Lower leg skin (tissue), 3 donors: ENCODE results near the gene FAM228B.

Experiments used
- POLR2A ChIP-seq, 2 donors: fragments of 450-650 bp; IDR thresholded peaks; one replicate each; pipeline ENCODE4 v1.6.1; 2016 to 2017; ENCODE audit warnings: antibody characterized with exemption in 2 of 2, mild to moderate bottlenecking in 1 of 2, moderate library complexity in 1 of 2
- TF ChIP-seq, protein P1 (sequence below), 3 donors: fragments of 450-650 bp; IDR thresholded peaks; one replicate each; pipeline ENCODE4 v1.5.1; 2016; ENCODE audit warnings: antibody characterized with exemption in 3 of 3, mild to moderate bottlenecking in 3 of 3, moderate library complexity in 2 of 3

DNA sequence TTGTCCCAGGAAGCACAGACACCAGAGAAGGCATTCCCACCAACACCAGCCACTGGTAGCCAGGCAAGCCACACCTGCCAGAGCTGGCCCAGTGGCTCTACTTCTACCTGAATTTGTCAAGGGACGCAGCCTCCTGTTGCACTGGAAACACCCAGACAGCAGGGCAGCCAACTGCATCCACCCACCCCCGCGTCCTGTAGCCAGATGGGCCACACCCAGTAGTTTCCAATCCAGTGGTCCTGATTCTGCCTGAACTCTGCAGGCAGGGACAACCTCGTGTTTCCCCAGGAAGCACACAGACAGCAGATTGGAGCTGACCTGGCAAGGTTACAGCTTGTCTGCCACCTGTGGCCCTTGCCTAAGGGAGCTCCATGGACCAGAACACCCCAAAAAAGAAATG lies 18.4 kb upstream of the FAM228B start:
- TF ChIP-seq, protein P1, sequence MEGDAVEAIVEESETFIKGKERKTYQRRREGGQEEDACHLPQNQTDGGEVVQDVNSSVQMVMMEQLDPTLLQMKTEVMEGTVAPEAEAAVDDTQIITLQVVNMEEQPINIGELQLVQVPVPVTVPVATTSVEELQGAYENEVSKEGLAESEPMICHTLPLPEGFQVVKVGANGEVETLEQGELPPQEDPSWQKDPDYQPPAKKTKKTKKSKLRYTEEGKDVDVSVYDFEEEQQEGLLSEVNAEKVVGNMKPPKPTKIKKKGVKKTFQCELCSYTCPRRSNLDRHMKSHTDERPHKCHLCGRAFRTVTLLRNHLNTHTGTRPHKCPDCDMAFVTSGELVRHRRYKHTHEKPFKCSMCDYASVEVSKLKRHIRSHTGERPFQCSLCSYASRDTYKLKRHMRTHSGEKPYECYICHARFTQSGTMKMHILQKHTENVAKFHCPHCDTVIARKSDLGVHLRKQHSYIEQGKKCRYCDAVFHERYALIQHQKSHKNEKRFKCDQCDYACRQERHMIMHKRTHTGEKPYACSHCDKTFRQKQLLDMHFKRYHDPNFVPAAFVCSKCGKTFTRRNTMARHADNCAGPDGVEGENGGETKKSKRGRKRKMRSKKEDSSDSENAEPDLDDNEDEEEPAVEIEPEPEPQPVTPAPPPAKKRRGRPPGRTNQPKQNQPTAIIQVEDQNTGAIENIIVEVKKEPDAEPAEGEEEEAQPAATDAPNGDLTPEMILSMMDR (IDR thresholded peaks at IDR 0.05): no peak
- TF ChIP-seq POLR2A (IDR thresholded peaks at IDR 0.05): no peak
